HG03025 (cell line): ENCODE measurements around the gene OPA1.

Experiments used
- ATAC-seq: cut with Tn5 transposase; IDR thresholded peaks from one replicate; pipeline ENCODE4 v1.9.1; 2021; ENCODE audit warnings: mild to moderate bottlenecking, moderate library complexity; ENCODE audit not compliant: unreplicated experiment, low FRiP score

Gene OPA1

DNA sequence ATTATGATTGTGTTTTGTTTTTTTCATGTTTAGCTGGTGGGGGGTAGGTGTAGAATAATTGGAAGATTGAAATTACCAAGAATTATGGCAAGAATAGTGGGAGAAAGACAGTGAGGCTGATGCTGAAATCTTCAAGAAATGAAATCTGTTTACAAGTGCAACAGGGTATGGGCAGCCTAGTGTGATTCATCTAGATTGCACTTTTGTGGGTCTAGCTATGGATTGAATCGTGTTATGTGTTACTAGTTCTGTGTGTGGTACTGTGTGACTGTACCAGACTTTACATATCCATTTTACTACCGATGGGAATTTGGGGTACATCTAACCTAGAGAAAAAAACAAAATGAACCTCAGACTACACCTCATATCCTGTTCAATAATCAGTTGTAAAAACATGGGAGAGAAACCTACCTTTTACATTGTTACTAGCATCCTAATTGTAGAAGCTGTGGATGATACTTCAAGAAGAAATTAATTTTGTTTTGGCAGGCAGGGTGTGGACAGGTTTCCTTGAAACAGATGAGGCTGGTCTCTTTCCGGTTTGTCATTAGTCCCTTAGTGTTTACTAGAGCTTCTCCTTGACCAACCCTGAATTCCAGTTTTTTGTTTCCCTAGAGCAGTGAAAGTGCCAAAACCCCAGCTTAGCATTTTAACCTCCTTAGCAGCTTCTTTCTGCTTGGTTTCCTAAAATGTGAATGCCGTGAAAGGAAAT is 47.9 kb downstream of the OPA1 start:
- ATAC-seq, result no peak

- ATAC-seq, result no peak
Observed at GRCh38 chr3:193641440-193641775, 48.4 kb downstream of the OPA1 start.

DNA sequence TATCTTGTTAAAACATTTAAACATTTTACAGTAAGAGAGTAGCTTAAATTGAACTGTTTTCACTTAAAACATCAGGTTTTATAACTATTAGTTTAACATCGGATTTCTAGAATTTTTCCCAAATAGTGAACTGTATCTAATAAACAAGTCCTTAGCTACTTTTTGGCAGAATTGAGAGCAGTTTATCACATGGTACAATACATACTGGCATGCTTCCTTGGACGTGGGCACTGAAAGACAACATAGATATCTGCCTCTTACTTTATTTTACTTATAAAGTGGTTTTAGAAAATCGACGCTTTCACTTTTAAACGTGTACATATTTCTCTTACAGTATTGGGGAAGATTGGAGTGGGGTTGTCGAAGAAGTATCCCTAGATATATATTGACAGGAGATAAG is 52.8 kb downstream of the OPA1 start:
- no peak for ATAC-seq

DNA sequence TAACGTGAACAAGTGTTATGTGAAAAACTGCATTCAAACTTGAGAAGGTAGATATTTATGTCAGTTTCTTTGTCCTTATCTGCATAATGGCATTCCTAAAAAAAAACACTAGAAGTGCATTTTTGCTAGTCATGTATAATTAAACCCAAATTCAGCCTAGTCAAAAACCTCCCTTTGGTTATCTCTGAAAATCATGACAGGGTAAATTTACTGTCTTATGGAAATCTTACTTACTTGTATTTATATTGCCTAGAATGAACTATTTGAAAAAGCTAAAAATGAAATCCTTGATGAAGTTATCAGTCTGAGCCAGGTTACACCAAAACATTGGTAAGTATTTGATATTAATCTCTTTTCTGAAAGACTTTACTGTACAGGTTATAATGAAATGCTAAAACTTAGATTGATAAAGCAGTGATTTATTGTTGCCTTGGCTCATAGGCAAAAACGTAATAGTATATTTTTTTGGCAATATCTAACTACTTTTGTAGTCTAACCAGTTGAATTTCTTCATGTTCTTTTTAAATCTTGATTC is 55.6 kb downstream of the OPA1 start:
- no peak for ATAC-seq

DNA sequence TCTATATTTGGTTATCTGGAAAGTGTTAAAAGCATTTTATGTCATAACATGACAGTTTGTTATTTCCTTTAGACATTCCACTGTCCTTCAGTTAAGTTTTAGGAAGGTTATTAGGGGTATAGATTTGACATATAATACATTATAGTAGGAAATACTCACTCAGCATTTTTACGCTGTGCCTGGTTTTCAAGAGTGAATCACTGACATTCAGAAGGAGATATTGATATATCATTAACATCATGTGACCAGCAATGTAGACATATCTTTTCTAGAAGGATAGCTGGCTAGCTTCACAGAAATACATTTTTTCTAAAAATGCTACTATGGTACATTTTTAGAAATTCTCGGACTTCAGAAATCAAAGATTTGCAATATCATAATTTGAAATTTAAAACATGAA is 57.6 kb downstream of the OPA1 start:
- ATAC-seq, result no peak

- ATAC-seq, result no peak
Observed at GRCh38 chr3:193655831-193656433, 62.9 kb downstream of the OPA1 start.

GRCh38 chr3:193656445-193656844 is 63.4 kb downstream of the OPA1 start:
- no peak for ATAC-seq

GRCh38 chr3:193656878-193657282 is 63.9 kb downstream of the OPA1 start:
- no peak for ATAC-seq

DNA sequence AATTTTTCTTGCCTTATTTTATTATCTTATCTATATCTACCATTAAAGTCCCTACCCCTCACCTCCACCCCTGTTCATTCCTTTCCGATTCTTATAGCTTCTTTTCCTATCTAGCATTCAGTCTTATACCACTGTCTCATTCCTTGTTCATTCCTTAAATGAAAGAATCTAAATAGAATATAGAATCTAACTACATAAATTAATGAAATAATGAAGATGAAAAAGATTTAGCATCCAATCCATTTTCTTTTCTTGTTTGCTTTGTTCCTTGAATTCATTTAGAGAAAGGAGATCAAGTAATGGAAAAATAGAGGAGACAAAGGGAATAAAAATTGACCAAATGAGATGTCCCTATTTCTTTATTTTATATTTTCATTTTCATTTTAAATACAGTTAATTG is 67.2 kb downstream of the OPA1 start:
- ATAC-seq, result no peak

- ATAC-seq, result no peak
Observed at GRCh38 chr3:193660698-193661411, 67.8 kb downstream of the OPA1 start.

DNA sequence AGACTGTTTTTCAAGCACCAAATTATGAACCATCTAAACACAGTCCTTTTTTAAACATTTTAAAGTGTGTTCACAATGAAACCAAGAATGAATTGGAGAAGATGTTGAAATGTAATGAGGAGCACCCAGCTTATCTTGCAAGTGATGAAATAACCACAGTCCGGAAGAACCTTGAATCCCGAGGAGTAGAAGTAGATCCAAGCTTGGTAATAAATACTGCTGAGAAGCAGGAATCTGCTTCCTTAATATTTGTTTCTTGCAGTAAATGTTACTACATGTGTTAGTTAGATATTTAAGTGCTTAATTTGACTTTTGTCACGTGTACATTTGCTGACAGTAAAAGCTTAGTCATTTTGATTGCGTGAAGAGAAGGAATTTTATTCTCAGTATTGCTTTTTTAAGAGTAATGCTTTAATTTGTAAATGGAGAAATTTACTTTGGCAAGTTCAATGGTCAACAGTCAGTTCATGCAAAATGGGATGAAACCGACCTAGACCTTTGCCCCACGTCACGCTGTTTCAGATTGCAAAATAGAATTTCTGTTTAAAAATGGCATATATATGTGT is 69.8 kb downstream of the OPA1 start:
- no peak for ATAC-seq

- no peak for ATAC-seq
Observed at GRCh38 chr3:193665370-193665989, 72.5 kb downstream of the OPA1 start.

DNA sequence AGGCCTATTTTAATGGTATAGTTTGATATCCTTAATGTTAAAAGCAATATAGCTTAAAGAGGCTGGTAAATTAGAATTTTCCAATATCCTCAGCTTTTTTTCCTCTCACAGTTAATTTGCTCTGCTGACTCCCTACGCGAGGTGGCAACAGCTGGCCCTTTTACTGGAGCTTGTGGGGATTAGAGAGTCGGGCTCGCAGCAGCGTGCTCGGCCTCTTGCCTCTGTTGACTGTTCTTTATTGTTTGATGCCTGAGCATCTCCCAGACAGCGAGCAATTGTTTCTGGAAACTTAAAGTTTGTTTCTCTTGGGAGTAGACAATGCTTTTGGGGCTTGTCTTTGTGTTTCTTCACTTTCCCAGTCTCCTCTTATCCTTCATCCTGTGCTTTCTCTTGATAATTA is 80.8 kb downstream of the OPA1 start:
- no peak for ATAC-seq

- no peak for ATAC-seq
Observed at GRCh38 chr3:193674714-193675113, 81.7 kb downstream of the OPA1 start.

DNA sequence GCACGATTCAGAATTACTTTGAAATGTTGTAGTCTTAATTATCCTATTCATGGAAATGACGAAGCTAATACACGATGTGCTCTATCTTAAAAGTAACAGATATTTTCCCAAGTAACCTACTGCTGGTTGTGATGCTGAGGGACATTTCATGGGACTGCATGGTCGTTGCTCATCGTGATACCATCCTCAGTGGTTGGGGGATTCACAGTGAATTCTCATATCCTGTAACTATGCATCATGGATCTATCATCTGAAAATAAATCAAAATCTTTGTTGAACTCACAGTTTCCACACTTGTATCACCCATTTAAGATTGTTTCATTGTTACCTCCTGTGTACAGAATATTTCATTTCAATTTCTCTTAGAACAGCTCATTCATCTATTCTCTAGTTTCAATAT is 84.7 kb downstream of the OPA1 start:
- no peak for ATAC-seq

DNA sequence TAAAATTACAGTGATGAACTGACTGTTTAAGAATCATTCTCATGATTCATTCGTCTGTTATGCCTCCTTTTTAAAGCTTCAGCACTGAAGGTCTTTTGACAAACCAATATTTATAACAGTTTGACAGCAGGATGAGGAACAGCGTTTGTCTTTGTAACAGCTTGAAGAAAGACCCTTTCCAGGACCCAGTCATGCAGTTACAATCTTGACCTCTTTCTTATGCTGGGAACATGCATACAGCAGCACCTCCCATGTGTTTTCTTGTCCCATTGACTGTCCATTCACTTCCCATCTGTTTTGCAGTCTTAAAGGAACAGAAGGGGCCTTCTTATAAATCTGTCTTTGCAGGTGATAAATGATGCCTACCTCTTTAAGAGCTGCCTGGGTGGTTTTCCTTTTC is 87.2 kb downstream of the OPA1 start:
- ATAC-seq, result no peak

DNA sequence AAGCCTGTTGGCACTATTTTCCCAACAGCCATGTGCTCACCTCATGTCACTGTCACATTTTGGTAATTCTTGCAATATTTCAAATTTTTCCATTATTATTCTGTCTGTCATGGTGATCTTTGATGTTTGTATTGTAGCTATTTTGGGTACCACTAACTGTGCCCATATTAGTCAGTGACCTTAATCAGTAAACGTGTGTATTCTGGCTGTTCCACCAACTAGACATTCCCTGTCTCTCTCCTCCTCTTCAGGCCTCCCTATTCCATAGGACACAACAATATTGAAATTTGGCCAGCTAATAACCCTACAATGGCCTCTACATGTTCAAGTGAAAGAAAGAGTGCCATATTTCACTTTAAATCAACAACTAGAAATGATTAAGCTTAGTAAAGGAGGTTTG is 88.6 kb downstream of the OPA1 start:
- no peak for ATAC-seq

GRCh38 chr3:193686665-193687483 is 93.9 kb downstream of the OPA1 start:
- no peak for ATAC-seq

DNA sequence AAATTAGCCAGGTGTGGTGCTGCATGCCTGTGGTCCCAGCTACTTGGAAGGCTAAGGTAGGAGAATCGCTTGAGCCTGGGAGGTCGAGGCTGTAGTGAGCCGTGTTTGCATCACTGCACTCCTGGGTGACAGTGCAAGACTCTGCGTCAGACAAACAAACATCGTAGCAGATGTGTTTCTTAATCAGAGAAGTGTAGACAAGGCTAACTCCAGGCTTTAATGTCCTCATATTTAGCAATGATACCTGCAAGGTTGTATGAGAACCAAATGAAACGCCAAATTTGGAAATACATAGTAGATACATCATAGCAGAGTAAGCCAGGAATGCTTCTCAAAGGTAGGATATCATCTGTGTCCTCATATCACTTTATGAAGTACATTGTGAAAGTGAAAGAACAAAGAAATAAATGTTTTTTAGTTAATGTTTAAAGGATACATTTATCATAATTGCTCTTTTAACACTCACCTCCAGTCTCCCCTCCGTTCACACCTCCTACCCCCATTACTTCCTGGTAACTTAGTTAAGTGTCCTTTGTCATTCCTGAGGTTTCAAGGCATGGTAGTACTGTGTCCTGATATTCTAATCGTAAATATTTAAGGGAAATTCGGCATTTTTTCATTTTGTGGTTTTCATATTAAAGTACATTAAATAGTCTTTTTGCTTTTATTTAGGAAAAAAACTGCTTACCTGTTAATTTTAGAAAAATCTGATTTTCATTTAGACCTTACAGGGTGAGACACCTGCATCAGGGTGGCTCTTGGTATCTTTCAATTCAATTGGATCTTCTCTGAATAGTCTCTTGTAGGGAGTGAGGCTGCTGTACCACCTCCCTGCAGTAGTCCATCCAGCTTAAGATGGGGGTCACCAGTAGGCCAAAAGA is 96.1 kb downstream of the OPA1 start:
- no peak for ATAC-seq
